Activated B cell treated with CpG ODN at 0.5 μM for 24 hours (primary cell): Measurements from ENCODE around the gene TIMM22. TPM values are rescaled to one million over a fixed set of nuclear protein-coding genes. Genes with fewer than 3 reads are reported as not detected.

Experiments
- ATAC-seq: fragments of 200-7000 bp; cut with Tn5 transposase; one replicate; pipeline ENCODE4 v1.10.0; 2021; ENCODE audit warnings: low read depth, mild to moderate bottlenecking, moderate library complexity
- CTCF ChIA-PET: fragments of 350-600 bp; sonication (Branson Sonifier 250); formaldehyde crosslinking; loops from one replicate; lab custom pipeline; 2021; ENCODE audit warnings: antibody characterized with exemption; lab: Charles Lee
- POLR2A ChIA-PET: fragments of 350-600 bp; sonication (Branson Sonifier 250); formaldehyde crosslinking; loops from one replicate; lab custom pipeline; 2021; ENCODE audit warnings: antibody characterized with exemption; lab: Charles Lee
- DNase-seq: peaks from one replicate; pipeline ENCODE4 v3.0.0; 2022
- H3K27ac Mint-ChIP-seq: one replicate; pipeline ENCODE4 v1.8.0; 2020; ENCODE audit warnings: mixed read lengths
- H3K27me3 Mint-ChIP-seq: one replicate; pipeline ENCODE4 v1.8.0; 2021; ENCODE audit warnings: mixed read lengths
- H3K36me3 Mint-ChIP-seq: one replicate; pipeline ENCODE4 v1.8.0; 2021; ENCODE audit warnings: low read depth, mixed read lengths
- H3K4me1 Mint-ChIP-seq: one replicate; pipeline ENCODE4 v1.8.0; 2021; ENCODE audit warnings: mixed read lengths
- H3K4me3 Mint-ChIP-seq: one replicate; pipeline ENCODE4 v1.8.0; 2020; ENCODE audit warnings: mild to moderate bottlenecking, mixed read lengths
- H3K9me3 Mint-ChIP-seq: one replicate; pipeline ENCODE4 v1.8.0; 2020; ENCODE audit warnings: mixed read lengths
- intact Hi-C: fragments of 100-400 bp; cut with micrococcal nuclease; formaldehyde crosslinking; loops from one replicate; pipeline ENCODE4 v1.15.1; 2024
- total RNA-seq: library from RNA; stranded (reverse); gene quantifications from 2 replicates; pipeline ENCODE4 v1.2.3, GENCODE V29; 2022
- TF ChIP-seq, protein P1 (sequence below): fragments of 200-600 bp; IDR thresholded peaks from one replicate; pipeline ENCODE4 v1.8.0; 2022; ENCODE audit warnings: antibody characterized with exemption, mild to moderate bottlenecking

The TIMM22 gene
- total RNA-seq, 1 donor from 2014 or later, result 11.1 TPM

DNA sequence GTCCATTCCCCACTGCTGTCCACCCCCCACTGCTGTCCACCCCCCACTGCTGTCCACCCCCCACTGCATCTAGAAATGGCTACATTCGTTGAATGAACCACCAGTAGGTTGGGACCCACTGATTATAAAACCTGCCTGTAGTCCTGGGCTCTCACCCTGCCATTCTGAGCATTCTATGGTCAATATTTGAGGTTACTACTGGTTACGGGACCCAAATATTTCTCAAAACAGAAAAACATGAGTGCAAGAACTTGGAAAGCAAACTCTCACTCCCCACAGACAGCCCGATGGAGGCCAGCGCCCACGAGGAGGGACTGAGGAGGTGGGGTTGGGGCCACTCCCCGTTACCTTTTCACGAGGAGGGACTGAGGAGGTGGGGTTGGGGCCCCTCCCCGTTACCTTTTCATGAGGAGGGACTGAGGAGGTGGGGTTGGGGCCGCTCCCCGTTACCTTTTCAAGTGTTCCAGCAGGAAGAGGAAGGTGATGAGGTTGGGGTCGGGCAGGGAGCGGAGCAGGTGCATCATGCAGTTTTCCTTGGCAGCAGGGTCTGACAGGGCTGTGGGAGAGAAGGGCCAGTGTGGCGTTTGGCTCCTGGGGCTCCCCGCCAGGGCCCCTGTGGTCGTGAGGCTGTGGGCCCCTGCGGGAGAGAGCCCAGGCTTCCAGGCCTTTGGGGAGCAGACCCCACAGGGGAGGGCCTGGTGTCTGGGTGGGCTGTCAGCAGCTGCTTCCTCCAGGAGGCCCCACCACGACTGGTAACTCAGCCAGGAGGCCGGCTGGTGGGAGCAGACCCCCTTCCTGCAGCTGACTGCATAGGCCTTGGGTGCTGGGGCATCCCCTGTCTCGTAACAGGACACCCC is 12.5 kb downstream of the TIMM22 start:
- Mint-ChIP-seq H3K36me3 (peaks cover 54% of the 10 kb centered on the region), H3K4me3 (no peak overlapping the region), H3K27me3 (no peaks in the 10 kb centered on the region), H3K4me1 (no peaks in the 10 kb centered on the region), H3K9me3 (no peaks in the 10 kb centered on the region), H3K27ac (no peak overlapping the region)
- TF ChIP-seq, protein P1, sequence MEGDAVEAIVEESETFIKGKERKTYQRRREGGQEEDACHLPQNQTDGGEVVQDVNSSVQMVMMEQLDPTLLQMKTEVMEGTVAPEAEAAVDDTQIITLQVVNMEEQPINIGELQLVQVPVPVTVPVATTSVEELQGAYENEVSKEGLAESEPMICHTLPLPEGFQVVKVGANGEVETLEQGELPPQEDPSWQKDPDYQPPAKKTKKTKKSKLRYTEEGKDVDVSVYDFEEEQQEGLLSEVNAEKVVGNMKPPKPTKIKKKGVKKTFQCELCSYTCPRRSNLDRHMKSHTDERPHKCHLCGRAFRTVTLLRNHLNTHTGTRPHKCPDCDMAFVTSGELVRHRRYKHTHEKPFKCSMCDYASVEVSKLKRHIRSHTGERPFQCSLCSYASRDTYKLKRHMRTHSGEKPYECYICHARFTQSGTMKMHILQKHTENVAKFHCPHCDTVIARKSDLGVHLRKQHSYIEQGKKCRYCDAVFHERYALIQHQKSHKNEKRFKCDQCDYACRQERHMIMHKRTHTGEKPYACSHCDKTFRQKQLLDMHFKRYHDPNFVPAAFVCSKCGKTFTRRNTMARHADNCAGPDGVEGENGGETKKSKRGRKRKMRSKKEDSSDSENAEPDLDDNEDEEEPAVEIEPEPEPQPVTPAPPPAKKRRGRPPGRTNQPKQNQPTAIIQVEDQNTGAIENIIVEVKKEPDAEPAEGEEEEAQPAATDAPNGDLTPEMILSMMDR, result no peak
- ATAC-seq, result no peak
- ChIA-PET CTCF (no interaction called here), POLR2A (no interaction called here)
- no peak for DNase-seq
- intact Hi-C loops, result no loop called here

- Mint-ChIP-seq H3K27me3 (no peaks in the 10 kb centered on the region), H3K9me3 (no peaks in the 10 kb centered on the region), H3K4me1 (no peaks in the 10 kb centered on the region), H3K27ac (no peak overlapping the region), H3K36me3 (peaks cover 51% of the 10 kb centered on the region), H3K4me3 (no peak overlapping the region)
- intact Hi-C loops, result no loop called here
- TF ChIP-seq, protein P1, result no peak
- DNase-seq, result no peak
- ChIA-PET CTCF (no interaction called here), POLR2A (no interaction called here)
- no peak for ATAC-seq
Measured at GRCh38 chr17:1010086-1010450, 13.1 kb downstream of the TIMM22 start.

- Mint-ChIP-seq H3K9me3 (no peaks in the 10 kb centered on the region), H3K36me3 (peaks cover 46% of the 10 kb centered on the region), H3K4me3 (no peak overlapping the region), H3K27me3 (no peaks in the 10 kb centered on the region), H3K27ac (no peak overlapping the region), H3K4me1 (no peaks in the 10 kb centered on the region)
- intact Hi-C loops, result no loop called here
- DNase-seq, result no peak
- ChIA-PET CTCF (no interaction called here), POLR2A (no interaction called here)
- no peak for ATAC-seq
- TF ChIP-seq, protein P1, result no peak
Measured at GRCh38 chr17:1010586-1010985, 13.7 kb downstream of the TIMM22 start.

DNA sequence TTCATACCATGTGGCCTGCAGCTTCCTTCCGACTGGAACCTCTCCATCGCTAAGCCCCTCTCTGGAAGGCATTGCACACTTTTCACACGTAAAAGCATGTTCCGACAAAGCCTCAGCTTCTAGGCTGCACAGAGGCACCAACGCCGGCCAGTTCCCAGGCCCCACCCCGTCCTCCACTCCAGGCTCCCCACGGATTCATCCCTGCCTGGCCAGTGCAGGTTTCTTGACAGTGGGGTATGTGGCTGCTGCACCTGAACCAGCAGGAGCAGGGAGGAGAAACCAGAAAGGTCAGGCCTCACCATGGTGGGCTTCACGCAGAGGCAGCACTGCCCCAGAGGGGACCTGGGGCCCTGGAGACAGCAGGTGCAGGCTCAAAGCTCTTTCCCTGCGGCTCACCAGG is 14.2 kb downstream of the TIMM22 start:
- no peak for DNase-seq
- TF ChIP-seq, protein P1, result no peak
- intact Hi-C loops, result no loop called here
- Mint-ChIP-seq H3K27ac (no peak overlapping the region), H3K27me3 (no peaks in the 10 kb centered on the region), H3K4me3 (no peak overlapping the region), H3K4me1 (no peaks in the 10 kb centered on the region), H3K36me3 (peaks cover 42% of the 10 kb centered on the region), H3K9me3 (no peaks in the 10 kb centered on the region)
- POLR2A ChIA-PET, result no interaction called here
- CTCF ChIA-PET, result no interaction called here
- no peak for ATAC-seq

- Mint-ChIP-seq H3K9me3 (no peaks in the 10 kb centered on the region), H3K4me1 (no peaks in the 10 kb centered on the region), H3K27me3 (no peaks in the 10 kb centered on the region), H3K4me3 (no peak overlapping the region), H3K36me3 (peaks cover 41% of the 10 kb centered on the region), H3K27ac (no peak overlapping the region)
- TF ChIP-seq, protein P1, result no peak
- DNase-seq, result no peak
- no peak for ATAC-seq
- POLR2A ChIA-PET, result no interaction called here
- intact Hi-C loops, result no loop called here
- CTCF ChIA-PET, result no interaction called here
Measured at GRCh38 chr17:1011760-1012735, 15.1 kb downstream of the TIMM22 start.
